GDM1 (cell line): ENCODE data around the gene PLEKHD1.

Experiments
- DNase-seq: peaks from one replicate; lab custom pipeline; 2025; lab: John Stamatoyannopoulos, UW

The PLEKHD1 gene

DNA sequence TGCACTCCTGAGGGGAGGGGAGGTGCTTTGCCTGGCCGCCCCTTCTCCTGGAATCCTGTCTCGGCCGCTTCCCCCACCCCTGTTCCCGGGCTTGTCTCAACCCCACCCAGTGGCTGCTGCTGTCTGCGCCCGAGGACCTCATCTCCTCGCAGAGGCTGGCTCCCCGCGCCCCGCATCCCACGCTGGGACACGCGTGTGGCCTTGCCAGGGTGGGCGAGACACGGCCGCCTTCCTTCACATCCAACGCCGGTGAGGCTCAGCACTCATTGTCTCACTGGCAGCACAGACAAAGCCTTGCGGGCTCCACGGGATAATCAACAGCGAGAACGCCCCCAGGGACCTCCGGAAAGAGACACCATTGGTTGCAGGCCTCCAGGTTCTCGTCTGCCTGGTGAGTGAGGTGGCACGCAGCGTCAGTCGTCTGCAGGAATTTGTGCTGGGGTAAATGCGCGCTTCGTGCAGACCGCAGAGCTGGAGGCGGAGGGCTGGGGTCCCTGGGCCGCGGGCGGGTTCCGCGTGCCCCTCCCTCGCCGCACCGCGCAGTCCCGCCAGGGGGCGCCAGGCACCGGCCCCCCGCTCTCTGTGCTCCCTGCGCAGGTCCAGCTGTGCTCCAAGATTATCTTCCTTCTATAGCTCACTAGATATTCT is 63.3 kb downstream of the PLEKHD1 start:
- no peak for DNase-seq

DNA sequence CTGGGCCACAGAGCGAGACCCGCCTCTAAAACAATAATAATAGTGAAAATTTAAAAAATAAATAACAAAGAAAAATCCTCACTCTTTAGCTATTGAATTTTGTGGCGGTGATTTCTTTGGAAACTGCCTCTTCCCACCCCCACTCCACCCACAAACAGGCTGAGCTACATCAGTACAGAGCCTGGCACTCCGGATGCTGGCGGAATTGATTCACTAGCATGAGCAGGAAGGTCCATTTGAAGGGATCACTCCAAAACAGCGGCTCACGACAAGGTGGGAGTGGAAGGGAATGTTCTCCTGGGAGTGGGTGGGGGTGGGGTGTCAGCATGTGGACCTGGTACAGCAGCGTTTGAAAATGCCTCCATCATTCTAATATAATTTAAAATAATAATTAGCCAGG is 64.0 kb downstream of the PLEKHD1 start:
- DNase-seq: no peak

DNA sequence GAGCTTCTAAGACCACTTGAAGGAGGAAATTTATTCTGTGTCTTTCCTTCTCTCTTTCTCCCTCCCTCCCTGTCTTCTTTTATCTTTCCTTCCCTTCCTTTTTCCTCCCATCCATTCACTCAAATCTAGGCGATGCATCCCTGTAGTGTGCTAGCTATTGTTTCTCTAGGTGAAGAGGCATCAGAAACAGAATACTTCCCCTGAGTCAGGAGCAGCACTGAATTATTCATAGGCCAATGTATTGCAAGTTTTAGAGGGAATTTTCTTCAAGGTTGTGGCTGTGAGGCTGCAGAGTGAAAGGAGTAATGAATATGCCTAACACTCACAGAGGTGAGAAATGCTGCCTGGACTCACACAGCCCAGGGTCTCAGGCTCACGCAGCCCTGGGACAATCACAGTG is 67.0 kb downstream of the PLEKHD1 start:
- DNase-seq: no peak

DNA sequence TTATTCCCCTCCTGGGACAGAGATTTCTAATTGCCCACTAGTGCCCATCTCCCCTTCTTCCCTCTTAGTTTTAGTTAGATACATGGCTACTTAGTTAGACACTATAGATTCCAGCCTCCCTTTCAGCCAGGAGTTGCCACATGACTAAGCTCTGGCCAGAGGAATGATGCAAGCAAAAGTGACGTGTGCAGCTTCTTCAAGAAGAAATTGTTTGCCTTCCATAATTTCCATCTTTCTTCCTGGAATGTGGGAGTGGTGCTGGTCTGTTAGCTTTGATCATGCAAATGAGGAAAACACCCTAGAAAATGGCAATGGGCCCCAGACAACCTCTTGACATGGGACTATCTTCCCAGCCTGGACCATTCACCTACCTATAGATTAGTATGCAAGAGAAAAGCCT is 68.7 kb downstream of the PLEKHD1 start:
- no peak for DNase-seq

DNA sequence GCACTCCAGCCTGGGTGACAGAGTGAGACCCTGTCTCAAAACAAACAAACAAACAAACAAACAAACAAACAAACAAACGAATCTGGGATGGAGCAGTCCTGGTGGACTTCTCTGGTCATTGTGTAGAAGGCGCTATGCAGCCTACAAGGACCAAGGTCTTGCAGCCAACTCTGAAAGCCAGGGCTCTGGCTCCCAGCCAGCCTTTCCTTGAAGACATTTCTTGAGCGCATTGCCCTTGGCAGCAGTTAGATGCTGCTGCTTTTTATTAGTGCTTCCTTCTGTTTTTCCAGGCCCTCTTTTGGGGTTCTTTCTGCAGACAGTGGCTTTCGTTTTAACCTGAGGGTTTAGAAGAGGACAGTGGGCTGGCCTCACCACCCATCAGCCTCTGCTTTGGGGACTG is 70.0 kb downstream of the PLEKHD1 start:
- no peak for DNase-seq

DNA sequence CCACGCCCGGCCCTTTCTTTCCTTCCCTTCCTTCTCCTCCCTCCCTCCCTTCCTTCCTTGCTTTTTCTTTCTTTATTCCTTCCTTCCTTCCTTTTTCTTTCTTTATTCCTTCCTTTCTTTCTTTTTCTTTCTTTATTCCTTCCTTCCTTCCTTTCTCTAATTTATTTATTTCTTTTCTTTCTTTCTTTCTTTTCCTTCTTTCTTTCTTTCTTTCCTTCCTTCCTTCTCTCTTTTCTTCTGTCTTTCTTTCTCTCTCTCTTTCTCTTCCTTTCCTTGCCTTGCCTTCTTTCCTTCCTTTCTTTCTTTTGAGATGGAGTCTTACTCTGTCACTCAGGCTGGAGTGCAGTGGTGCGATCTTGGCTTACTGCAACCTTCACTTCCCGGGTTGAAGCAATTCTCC is 74.2 kb downstream of the PLEKHD1 start:
- DNase-seq: no peak

DNA sequence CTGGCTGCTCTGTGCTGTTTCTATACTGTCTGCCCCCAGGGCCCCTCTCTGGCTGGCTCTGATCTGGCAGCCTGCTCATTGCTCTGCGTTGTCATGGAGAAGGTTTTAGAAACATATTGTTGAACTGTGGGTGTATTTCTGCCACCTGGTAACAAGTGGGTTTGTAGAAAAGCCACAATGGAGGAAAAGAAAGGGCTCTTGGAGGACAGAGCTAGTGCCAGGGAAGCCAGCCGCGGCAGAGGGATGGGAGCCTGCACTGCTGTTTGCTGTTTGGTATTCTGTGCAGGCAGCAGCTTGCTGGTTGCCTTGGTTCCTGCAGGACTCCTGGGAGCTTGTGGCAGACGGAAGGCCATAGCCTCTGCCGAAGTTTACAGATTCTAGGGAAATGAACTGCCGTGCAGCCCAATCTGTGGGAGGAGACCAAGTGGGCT is 75.1 kb downstream of the PLEKHD1 start:
- DNase-seq: no peak

GRCh38 chr14:69560826-69561225 is 76.3 kb downstream of the PLEKHD1 start:
- DNase-seq: no peak

- no peak for DNase-seq
These were observed 77.4 kb downstream of the PLEKHD1 start for GRCh38 chr14:69561893-69562292.

GRCh38 chr14:69567563-69567962 is 83.0 kb downstream of the PLEKHD1 start:
- DNase-seq: no peak

DNA sequence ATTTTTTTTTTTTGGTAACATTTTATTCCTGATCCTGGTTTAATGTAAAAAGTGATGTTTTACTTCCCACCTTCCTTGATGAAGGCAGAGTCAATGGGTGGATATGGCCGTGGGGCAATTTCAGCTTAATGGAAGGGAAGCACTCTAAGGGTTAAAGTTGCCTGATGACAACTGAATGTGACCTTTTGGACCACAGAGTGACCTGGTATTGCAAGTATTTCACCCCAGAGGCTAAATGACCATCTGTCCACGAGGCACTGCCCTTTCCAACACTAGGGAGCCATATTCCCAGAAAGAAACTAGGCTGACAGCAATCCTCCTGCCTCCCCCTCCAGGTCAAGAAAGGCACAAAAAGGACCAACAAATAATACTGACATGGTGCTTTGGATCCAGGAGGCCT is 85.3 kb downstream of the PLEKHD1 start:
- DNase-seq: no peak

DNA sequence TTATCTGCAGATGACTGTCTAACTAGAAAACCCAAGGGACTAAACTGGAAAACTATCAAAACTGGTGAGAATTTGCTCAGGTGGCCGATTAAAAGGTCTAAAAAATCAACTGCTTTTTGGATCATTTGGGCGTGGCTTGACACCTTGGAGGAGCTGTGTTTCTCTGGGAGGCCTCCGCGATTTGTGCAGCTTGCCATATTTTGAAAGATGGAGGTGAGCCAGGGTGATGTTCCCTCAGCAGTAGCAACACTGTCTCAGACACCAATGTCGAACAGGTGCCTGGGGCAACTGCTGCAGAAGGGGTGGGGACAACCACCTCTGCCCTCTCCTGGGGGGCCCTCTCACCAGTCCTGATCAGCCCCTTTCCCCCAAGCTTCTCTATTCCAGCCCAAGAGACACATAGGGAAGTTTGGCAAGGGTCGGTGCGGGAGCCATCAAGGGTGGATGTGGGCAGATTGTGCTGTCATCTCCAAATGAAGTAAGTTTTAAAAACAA is 86.4 kb downstream of the PLEKHD1 start:
- DNase-seq: no peak

GRCh38 chr14:69571449-69572029 is 87.0 kb downstream of the PLEKHD1 start:
- DNase-seq: no peak

DNA sequence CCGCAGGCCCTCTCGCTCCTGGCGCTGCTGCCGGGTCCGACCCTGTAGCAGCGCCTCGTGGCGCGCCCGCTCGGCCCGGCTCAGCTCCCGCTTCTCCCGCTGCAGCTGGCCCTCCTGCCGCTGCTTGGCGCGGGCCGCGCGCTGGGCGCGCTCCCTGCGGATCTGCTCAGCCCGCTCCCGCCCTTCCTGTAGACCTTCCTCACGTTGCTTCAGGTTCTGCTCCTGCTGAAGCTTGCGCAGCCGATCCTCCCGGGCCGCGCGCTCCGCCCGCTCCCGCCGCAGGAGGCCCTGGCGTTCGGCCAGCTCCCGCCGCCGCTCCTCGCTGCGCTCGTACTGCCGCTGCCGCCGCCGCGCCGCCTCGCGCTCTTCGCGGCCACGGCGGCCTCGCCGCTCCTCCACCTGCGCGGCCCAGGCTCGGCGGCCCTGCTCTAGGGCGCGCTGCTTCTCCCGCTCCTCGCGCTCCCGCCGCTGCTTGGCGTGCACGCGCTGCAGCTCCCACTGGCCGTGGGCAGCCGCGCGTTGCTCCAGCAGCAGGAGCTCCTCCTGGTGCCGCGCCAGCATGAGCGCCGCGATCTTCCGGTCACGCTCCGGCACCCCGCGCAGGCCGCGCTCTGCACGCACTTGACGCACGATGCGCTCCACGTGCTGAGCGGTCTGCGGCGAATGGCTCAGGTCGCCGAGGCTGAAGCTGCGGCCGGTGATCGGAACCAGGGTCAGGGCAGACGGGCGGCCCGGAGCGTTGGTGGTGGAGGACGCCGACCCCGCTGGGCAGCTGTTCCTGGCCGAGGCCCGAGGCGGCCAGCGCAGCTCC is 87.7 kb downstream of the PLEKHD1 start:
- no peak for DNase-seq

GRCh38 chr14:69572841-69573135 is 88.3 kb downstream of the PLEKHD1 start:
- no peak for DNase-seq

DNA sequence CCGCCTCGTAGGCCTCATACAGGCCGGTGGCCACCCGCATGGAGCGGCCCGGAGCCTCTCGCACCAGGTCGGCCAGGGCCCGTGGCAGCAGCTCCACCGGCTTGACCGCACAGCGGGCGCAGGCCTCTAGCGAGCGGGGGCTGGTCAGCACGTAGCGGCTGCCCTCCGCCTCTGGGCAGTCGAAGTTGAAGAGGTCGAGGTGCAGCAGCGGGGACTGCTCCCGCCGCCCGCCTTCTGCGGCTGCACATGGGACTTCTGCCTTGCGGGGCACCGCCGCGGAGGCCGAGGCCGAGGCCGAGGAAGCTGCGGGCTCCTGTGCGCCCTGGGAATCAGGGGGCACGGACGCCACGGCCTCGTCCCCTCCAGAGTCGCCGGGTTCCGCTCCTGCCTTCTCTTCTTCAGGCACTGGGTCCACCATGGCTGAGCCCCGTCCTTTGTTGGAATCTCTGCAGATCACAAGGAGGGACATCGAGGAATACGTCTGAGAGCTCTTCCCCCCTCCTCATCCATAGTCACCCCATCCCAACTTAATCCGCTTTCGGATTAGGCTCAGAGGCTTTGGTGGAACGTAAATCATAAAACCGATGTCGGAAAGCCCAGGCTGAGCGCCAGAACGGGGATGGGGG is 88.8 kb downstream of the PLEKHD1 start:
- no peak for DNase-seq

GRCh38 chr14:69573831-69574262 is 89.3 kb downstream of the PLEKHD1 start:
- DNase-seq: no peak

DNA sequence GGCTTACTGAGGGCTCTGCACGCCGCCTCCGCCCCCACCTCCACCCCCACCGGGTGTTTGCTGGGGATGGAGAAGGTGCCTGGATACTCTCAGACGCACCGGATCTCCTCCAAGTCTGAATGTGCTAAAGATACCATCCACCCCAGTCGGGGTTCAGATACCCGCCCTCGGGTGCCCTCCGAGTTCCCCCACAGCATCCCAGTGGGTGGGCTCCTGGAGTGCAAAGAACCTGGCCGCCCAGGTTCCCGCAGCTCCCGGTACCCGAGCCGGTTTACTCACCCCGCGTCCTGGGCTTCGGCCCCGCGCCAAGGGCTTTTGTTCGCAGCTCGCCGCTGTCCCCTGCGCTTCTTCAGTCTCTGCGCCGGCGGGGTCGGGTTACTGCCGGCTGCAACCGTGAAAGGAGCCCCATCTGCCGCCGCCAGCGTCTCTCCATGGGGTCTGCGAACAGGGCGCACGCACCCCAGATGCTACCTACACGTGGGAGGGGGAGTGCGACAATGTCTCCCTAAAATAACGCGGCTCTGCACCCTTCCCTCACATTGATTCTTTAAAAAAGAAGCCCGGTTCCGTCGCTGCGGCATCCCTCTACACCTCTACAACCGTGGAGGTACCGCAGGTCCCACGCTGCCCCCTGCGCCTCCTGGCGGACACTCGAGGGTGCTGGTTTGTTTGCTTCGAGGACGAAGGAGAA is 89.9 kb downstream of the PLEKHD1 start, which contains the start of gene CCDC177:
Gene CCDC177 (minus strand): TSS at position 609 of the 691 bp plus-strand sequence. CDS start 1,249 bp downstream, outside the sequence.
- no peak for DNase-seq

GRCh38 chr14:69574954-69575295 is 90.4 kb downstream of the PLEKHD1 start:
- DNase-seq: no peak

DNA sequence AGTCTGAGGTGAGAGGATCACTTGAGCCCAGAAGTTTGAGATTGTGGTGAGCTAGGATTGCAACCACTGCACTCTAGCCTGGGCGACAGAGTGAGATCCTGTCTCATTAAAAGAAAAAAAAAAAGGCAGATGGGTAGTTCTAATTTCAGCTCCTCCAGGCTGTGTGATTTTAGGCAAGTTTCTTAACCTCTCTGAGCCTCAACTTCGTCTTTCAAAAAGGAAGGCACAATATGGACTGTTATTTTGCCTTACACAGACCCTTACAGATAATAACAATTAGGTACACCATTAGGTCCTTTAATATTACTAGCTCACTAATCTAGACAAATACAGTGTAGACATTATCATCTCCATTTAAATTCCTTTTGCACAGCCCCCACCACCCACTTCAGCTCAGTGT is 94.9 kb downstream of the PLEKHD1 start:
- no peak for DNase-seq

- DNase-seq: no peak
These were observed 95.6 kb downstream of the PLEKHD1 start for GRCh38 chr14:69580009-69580577.
